MCF 10A (cell line): Measurements from ENCODE around the gene TRAF2. TPM values are rescaled to one million over a fixed set of nuclear protein-coding genes. Genes with fewer than 3 reads are reported as not detected.

Experiments
- BruUV-seq: library from RNA; stranded (reverse); fragments of 400-500 nt; replicated peaks from 2 replicates; lab custom pipeline; 2021; lab: Mats Ljungman, UMichigan
- CTCF ChIA-PET: fragments of 300-600 bp; sonication (Branson Sonifier 250); formaldehyde crosslinking; extraction: SDS; loops from one replicate; lab custom pipeline; 2021; ENCODE audit warnings: antibody characterized with exemption, inconsistent platforms; lab: Yijun Ruan, JAX
- POLR2A ChIA-PET: fragments of 300-600, 350-650 bp; sonication (Branson Sonifier 250); formaldehyde crosslinking; extraction: SDS; loops from one replicate; lab custom pipeline; 2020; ENCODE audit warnings: antibody characterized with exemption, inconsistent platforms; lab: Yijun Ruan, JAX
- DNase-seq: peaks from one replicate; pipeline ENCODE4 v3.0.0-alpha.2; 2018; ENCODE audit not compliant: unreplicated experiment
- H3K27ac Mint-ChIP-seq: one replicate; pipeline ENCODE4 v1.8.0; 2022; ENCODE audit warnings: mild to moderate bottlenecking, low read depth, mixed read lengths; ENCODE audit not compliant: unreplicated experiment
- H3K27me3 Mint-ChIP-seq: one replicate; pipeline ENCODE4 v1.8.0; 2022; ENCODE audit warnings: mixed read lengths; ENCODE audit not compliant: insufficient read depth, unreplicated experiment
- H3K36me3 Mint-ChIP-seq: one replicate; pipeline ENCODE4 v1.8.0; 2022; ENCODE audit warnings: mild to moderate bottlenecking, moderate library complexity, mixed read lengths; ENCODE audit not compliant: insufficient read depth, unreplicated experiment
- H3K4me1 Mint-ChIP-seq: one replicate; pipeline ENCODE4 v1.8.0; 2022; ENCODE audit warnings: mixed read lengths; ENCODE audit not compliant: insufficient read depth, unreplicated experiment
- H3K4me3 Mint-ChIP-seq: one replicate; pipeline ENCODE4 v1.8.0; 2022; ENCODE audit warnings: mild to moderate bottlenecking, moderate library complexity, mixed read lengths; ENCODE audit not compliant: unreplicated experiment
- H3K9me3 Mint-ChIP-seq: one replicate; pipeline ENCODE4 v1.8.0; 2022; ENCODE audit warnings: mixed read lengths; ENCODE audit not compliant: unreplicated experiment
- intact Hi-C: fragments of 100-400 bp; cut with micrococcal nuclease; formaldehyde crosslinking; loops from 2 replicates; pipeline ENCODE4 v1.14.1; 2022
- total RNA-seq: library from RNA; stranded (reverse); gene quantifications from 2 replicates; pipeline ENCODE4 v1.2.3, GENCODE V29; 2022
- TF ChIP-seq, protein P1 (sequence below): fragments of 200-600 bp; IDR thresholded peaks from one replicate; pipeline ENCODE4 v1.8.0; 2022; ENCODE audit warnings: antibody characterized with exemption, mild to moderate bottlenecking; ENCODE audit not compliant: unreplicated experiment

TRAF2 gene
- total RNA-seq, 1 experiment from 2014 or later, result 14.1 TPM

DNA sequence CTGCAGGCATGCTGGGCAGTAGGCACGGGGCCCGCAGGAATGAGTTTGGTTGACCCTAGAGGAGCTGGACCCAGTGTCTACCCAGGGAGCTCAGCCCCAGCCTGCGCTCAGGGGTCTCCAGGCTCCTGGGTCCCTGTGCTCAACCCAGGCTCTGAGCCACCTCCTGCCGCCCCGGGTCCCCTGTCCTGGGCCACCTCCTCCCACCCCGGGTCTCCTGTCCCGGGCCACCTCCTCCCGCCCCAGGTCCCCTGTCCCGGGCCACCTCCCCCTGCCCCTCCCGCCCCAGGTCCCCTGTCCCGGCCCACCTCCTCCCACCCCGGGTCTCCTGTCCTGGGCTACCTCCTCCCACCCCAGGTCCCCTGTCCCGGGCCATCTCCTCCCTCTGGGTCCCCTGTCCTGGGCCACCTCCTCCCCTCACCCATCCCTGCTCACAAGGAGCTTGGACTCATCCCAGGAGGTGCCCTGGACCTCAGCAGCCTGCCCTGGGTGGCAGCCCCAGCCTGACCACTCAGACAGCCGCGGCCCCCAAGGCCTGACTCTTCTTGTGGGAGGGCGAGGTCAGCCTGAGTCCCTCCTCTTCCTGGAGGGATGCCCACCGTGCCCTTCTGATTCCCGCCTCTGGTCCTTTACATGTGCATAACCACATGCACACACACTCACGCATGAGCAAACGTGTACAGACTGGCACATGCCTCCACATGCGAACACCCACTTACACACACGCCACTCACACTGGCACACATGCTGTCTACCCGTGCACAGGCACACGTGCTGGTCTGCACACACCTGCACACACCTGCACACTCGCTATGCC lies 68.2 kb downstream of the TRAF2 start:
- POLR2A ChIA-PET, result interaction anchor here (1.0 kb wide), 1 partner anchor 10 kb away, joined by 3 read pairs; no protein-coding TSS in a partner anchor

GRCh38 chr9:136955202-136955942 lies 69.1 kb downstream of the TRAF2 start:
- DNase-seq, result no peak

More for the DNA sequence above, 68.2 kb downstream of the TRAF2 start:
- intact Hi-C loops, result no loop called here
- H3K4me1 Mint-ChIP-seq, result no peaks in the 10 kb centered on the region
- H3K27me3 Mint-ChIP-seq, result no peaks in the 10 kb centered on the region
- H3K36me3 Mint-ChIP-seq, result no peaks in the 10 kb centered on the region
- H3K4me3 Mint-ChIP-seq, result no peak overlapping the region
- BruUV-seq, result no TSS peak
- no peak overlapping the region for H3K27ac Mint-ChIP-seq
- no peak for DNase-seq
- TF ChIP-seq, protein P1, sequence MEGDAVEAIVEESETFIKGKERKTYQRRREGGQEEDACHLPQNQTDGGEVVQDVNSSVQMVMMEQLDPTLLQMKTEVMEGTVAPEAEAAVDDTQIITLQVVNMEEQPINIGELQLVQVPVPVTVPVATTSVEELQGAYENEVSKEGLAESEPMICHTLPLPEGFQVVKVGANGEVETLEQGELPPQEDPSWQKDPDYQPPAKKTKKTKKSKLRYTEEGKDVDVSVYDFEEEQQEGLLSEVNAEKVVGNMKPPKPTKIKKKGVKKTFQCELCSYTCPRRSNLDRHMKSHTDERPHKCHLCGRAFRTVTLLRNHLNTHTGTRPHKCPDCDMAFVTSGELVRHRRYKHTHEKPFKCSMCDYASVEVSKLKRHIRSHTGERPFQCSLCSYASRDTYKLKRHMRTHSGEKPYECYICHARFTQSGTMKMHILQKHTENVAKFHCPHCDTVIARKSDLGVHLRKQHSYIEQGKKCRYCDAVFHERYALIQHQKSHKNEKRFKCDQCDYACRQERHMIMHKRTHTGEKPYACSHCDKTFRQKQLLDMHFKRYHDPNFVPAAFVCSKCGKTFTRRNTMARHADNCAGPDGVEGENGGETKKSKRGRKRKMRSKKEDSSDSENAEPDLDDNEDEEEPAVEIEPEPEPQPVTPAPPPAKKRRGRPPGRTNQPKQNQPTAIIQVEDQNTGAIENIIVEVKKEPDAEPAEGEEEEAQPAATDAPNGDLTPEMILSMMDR, result no peak
- H3K9me3 Mint-ChIP-seq, result peaks cover 10% of the 10 kb centered on the region
- CTCF ChIA-PET, result no interaction called here

GRCh38 chr9:136955943-136956335 lies 69.6 kb downstream of the TRAF2 start:
- Mint-ChIP-seq H3K9me3 (peaks cover 10% of the 10 kb centered on the region), H3K36me3 (no peaks in the 10 kb centered on the region), H3K4me1 (peaks cover 5% of the 10 kb centered on the region), H3K27me3 (no peaks in the 10 kb centered on the region), H3K4me3 (no peak overlapping the region), H3K27ac (no peak overlapping the region)
- CTCF ChIA-PET, result no interaction called here
- DNase-seq, result no peak
- BruUV-seq, result no TSS peak
- POLR2A ChIA-PET, result interaction anchor here (1.0 kb wide), 1 partner anchor 8 kb away, joined by 3 read pairs; no protein-coding TSS in a partner anchor
- TF ChIP-seq, protein P1, result no peak
- intact Hi-C loops, result no loop called here

More at GRCh38 chr9:136955202-136955942, 69.1 kb downstream of the TRAF2 start:
- BruUV-seq, result no TSS peak
- H3K4me3 Mint-ChIP-seq, result no peak overlapping the region
- H3K27ac Mint-ChIP-seq, result no peak overlapping the region
- H3K36me3 Mint-ChIP-seq, result no peaks in the 10 kb centered on the region
- intact Hi-C loops, result no loop called here
- H3K4me1 Mint-ChIP-seq, result peaks cover 5% of the 10 kb centered on the region
- ChIA-PET POLR2A (interaction anchor here (1.0 kb wide), 1 partner anchor 9 kb away, joined by 3 read pairs; no protein-coding TSS in a partner anchor), CTCF (no interaction called here)
- H3K27me3 Mint-ChIP-seq, result no peaks in the 10 kb centered on the region
- TF ChIP-seq, protein P1, result no peak
- peaks cover 10% of the 10 kb centered on the region for H3K9me3 Mint-ChIP-seq

DNA sequence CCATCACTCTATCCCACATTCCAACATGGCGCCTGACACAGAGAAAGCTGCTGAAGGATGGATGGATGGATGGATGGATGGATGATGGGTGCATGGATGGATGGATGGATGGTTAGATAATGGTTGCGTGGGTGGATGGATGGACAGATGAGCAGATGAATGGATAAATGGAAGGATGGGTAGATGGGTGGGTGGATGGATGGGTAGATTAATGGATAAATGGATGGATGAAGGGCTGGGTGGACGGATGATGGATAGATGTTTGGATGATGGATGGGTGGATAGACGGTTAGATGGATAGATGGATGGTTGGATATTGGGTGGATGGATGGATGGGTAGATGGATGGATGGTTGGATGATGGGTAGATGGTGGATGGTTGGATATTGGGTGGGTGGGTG lies 70.3 kb downstream of the TRAF2 start:
- peaks cover 10% of the 10 kb centered on the region for H3K9me3 Mint-ChIP-seq
- no peaks in the 10 kb centered on the region for H3K36me3 Mint-ChIP-seq
- CTCF ChIA-PET, result no interaction called here
- intact Hi-C loops, result no loop called here
- no TSS peak for BruUV-seq
- H3K4me3 Mint-ChIP-seq, result no peak overlapping the region
- POLR2A ChIA-PET, result no interaction called here
- no peak overlapping the region for H3K27ac Mint-ChIP-seq
- peaks cover 5% of the 10 kb centered on the region for H3K4me1 Mint-ChIP-seq
- TF ChIP-seq, protein P1, result no peak
- H3K27me3 Mint-ChIP-seq, result no peaks in the 10 kb centered on the region
- DNase-seq, result no peak
